NCI-H2196 (cell line): ENCODE measurements around the gene FHIP1A.
A peak's percentile ranks its signal among the peaks of the same experiment; 100 is the strongest.
"Not testable (repeated sequence)": the region's sequence is repeated elsewhere in the genome, so short reads cannot be mapped to it uniquely, and the experiment has no call there.

ENCODE experiments used
- DNase-seq: peaks from one replicate; lab custom pipeline; 2025; ENCODE audit not compliant: unreplicated experiment; lab: John Stamatoyannopoulos, UW

The FHIP1A gene

DNA sequence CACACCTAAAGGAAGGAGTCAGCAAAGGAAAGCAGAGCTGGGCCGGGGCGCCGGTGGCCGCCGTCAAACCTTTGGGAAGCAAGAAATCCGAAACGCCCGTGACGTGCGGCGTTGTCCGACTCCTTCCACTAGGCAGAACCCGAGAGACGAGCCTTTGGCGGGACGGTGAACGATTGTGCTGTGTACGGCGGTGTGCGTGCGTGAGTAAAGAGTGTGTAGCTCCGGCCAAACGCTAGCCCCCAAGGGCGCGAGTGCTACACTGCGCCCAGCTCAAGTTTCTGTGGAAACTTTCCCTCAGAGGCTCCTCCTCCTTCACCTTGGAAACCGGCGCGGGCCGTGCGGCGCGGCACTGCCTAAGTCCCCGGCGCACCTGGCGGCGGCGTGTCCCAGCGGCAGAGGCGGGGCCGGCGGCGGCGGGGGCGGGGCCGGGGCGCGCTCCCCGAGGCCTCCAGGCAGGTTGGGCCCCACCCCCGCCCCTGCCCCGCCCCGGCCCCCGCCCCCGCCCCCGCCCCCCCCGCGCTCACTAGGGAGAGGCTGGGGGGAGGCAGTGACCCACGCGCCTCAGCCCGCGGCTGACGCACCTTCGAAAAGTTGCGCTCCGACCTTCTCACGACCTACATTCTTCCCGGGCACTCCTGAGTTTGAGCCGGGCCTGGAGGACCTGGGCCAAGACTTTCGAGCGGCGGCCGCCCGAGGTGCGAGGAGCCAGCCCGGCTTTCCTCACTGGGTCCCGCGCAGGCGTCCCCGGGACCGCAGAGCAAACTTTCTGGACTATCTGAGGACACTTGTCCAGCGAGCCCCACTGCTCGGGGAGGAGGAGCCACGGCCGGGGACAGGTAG, at the start of gene FHIP1A:
TSS of gene FHIP1A (plus strand) at position 547 of the 840 bp plus-strand sequence. CDS start 157,084 bp downstream, outside the sequence.
- peak; percentile 83 for DNase-seq

DNA sequence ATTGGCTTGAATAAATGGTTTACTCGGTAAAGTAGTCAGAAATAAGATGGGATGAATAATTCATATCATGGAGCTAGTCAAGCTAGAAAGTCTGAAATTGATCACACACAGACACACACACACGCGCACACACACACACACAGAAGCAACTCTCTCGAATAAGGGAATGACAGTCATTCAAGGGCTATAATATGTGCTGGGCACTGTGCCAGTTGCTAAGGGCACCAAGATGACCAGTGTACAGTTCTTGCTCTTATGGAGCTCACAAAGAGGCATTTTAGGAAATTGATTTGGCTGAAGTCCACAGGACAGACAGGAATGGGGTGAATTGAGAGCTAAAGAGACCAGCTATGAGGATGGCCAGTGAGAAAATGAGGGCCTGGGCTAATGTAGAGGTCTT, 49.4 kb upstream of the FHIP1A start:
- DNase-seq: no peak

GRCh38 chr4:151361126-151361525, 47.9 kb upstream of the FHIP1A start:
- no peak for DNase-seq

DNA sequence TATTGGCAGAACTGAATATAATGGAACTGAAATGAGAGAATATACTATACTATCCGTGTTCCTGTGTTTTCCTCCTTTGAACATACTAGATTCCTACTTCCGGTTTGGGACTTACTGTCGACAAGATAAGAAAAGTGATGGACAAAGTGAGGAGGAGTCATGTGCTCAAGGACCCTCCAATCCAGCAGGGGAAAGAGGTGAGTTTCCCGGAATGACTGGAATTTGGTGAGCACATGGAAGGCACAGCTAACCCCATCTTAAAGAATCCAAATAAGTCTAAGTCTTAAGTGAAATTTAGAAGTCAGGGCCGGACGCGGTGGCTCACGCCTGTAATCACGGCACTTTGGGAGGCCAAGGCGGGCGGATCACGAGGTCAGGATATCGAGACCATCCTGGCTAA, 47.0 kb upstream of the FHIP1A start:
- no peak for DNase-seq

DNA sequence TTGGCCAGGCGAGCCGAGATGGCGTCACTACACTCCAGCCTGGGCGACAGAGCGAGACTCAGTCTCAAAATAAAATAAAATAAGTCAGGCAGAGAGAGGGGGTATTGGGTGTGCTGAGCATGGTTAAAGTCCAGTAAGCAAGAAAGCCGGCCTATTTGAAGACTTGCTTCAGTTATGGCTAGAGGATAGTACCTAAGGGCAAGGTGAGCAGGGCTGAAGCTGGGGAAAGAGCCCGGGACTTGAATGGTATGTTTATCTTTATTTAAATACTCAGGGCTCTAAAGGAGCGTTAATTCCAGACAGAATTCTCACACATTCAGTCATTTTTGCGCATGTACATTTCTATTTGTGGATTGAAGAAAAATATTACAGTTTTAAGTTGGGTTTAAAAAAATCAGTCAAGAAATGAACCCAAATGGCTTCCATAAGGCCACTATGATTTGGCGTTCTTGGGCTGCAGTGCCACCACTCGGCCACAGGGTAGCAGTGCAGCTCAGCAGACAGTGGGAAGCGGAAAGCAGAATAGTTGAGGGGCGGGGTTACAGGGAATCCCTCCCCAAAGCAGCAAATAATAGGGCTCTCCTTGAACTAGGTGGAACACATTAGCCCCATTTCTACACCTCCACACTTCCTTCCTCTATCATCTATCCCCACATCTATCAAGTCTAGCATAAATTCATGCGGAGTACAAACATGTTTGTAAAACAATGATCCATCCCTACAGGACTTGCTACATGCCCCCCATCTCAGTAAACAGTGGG, 46.4 kb upstream of the FHIP1A start:
- peak; percentile 43 for DNase-seq

DNA sequence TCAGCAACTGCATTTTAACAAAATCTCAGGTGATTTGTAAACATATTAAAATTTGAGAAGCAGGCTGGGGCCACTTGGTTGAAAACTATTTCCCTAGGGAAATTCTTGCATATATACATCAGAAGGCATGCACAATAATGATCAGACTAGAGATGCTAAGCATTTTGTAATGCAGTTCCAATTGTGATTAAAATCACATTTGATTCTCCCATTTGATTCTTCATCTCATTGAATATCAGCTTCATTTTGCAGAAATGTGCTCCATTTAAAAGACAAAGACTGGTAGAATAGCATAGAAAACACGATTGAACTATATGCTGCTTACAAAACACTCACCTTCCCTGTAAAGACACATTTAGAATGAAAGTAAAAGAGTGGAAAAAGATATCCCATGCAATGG, 32.4 kb upstream of the FHIP1A start:
- no peak for DNase-seq

GRCh38 chr4:151389311-151389710, 19.7 kb upstream of the FHIP1A start:
- DNase-seq: no peak

DNA sequence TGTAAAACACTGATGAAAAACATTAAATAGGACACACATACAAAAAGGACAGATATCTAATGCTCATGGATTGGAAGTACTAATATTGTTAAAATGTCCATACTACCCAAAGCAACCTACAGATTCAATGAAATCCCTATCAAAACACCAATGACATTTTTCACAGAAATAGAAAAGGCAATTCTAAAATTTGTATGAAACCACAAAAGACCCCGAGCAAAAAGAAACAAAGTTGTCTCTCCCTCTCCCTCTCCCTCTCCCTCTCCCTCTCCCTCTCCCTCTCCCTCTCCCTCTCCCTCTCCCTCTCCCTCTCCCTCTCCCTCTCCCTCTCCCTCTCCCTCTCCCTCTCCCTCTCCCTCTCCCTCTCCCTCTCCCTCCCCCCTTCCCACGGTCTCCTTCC, 19.2 kb upstream of the FHIP1A start:
- not testable (repeated sequence) for DNase-seq

GRCh38 chr4:151395873-151396272, 13.1 kb upstream of the FHIP1A start:
- no peak for DNase-seq

GRCh38 chr4:151400343-151400742, 8.6 kb upstream of the FHIP1A start:
- DNase-seq: no peak

DNA sequence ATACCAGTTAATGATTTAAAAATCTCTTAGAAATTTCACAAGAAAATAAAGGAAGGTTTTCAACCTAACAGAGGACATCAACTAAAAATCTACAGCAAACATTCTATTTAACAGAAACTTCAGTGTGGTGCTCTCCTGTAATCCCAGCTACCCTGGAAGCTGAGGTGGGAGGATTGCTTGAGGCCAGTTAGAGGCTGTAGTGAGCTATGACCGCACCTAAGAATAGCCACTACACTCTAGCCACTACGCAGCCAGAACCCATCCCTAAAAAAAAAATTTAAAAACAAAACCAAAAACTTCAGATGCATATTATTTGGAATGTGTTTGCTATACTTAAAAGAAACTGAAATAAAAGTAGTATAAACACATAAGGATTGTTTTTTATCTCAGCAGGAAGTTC, 7.2 kb upstream of the FHIP1A start:
- DNase-seq: no peak

DNA sequence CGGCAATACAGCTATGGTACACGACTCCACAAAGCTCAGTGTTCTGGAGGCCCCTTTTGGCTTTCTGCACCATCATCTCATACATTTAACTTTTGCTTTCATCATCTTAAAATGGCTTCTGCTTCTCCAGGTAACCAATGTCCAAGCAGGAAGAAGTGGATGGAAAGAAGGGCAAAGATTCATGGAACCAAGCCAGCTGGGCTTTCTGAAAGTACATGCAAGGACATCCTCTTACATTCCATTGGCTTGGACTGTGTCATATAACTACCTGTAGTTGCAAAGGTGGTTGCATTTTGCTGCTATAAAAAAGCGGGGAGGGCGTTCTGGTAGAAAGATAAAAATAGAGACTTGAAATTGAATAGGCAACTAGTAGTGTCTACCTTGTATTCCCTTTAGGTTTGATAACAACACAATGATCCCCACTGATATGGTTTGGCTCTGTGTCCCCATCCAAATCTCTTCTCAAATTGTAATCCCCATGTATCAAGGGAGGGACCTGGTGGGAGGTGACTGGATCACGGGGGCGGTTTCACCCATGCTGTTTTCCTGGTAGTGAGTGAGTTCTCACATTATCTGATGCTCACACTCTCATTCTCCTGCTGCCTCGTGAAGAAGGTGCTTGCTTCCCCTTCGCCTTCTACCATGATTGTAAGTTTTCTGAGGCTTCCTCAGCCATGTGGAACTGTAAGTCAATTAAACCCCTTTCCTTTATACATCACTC, 6.7 kb upstream of the FHIP1A start:
- DNase-seq: no peak

GRCh38 chr4:151403656-151404055, 5.3 kb upstream of the FHIP1A start:
- no peak for DNase-seq

- DNase-seq: not testable (repeated sequence)
These were observed 4.2 kb upstream of the FHIP1A start for GRCh38 chr4:151404802-151405201.

DNA sequence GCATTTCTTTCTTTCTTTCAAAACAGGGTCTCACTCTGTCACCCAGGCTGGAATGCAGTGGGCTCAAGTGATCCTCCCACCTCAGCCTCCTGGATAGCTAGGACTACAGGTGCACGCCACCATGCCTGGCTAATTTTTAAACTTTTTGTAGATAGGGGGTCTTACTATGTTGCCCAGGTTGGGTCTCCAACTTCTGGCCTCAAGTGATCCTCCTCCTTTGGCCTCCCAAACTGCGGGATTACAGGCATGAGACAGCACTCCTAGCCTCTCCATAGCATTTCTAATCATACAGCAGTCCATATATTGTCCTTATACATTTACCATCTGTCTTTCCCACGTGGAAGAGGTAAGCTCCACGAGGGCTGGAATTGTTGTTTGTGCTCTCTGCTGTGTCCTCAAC, 2.0 kb upstream of the FHIP1A start:
- DNase-seq: no peak

- peak; percentile 6 for DNase-seq
These were observed 1.3 kb upstream of the FHIP1A start for GRCh38 chr4:151407466-151408379.

- DNase-seq: no peak
These were observed 671 bp upstream of the FHIP1A start for GRCh38 chr4:151408380-151408629.

- peak; percentile 10 for DNase-seq
These were observed 716 bp downstream of the FHIP1A start for GRCh38 chr4:151409470-151410313.

DNA sequence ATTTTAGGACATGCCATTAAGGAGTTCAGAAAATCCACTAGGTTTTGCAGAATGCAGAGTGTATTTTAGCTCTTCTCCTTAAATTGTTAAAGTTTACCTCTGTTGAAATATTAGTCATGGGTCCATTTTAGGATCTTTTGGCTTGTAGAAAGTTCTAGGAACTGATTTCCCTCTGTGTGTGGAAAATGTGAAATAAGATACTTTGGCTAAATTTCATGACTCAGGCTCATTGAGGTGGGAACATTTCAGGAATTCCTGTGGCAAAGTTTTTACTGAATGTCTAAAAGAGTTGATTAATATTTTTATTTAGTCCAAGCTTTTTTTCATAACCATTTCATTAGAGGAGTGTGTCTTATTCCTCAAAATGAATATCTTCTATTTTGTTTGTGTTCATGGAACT, 7.0 kb downstream of the FHIP1A start:
- DNase-seq: no peak

- no peak for DNase-seq
These were observed 8.2 kb downstream of the FHIP1A start for GRCh38 chr4:151417164-151417571.
